Measurements from ENCODE around the gene HMOX1.
A peak's percentile ranks its signal among the peaks of the same experiment; 100 is the strongest.

Gene HMOX1

GRCh38 chr22:35375031-35375430 lies 5.9 kb upstream of the HMOX1 start:
- DNase-seq (ENCODE audit: low read depth), result no peak
- TF ChIP-seq CTCF (IDR thresholded peaks at IDR 0.05; ENCODE audit: low read depth, low read length, missing control alignments), result no peak
- H3K4me3 ChIP-seq (ENCODE audit: low read depth, low read length), result no peak overlapping the region

DNA sequence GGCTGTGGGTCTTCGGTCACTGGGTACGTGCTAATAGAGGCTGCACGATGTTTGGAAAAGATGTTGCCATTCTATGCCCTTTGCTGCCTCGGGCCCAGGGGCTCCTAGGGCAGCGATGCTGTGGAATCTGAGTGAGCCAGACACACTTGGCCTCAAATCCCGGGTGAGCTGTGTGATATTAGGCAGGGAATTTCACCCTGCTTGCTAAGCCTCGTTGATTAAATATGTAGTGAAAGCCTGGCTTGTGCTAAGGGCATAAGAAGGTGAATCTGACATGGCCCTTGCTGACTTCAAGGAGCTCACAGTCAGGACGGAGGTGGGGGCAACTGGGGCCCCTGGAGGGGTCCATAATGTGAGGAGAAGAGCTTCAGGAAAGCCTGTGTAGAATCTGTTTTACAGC lies 5.4 kb upstream of the HMOX1 start:
- H3K4me3 ChIP-seq (ENCODE audit: low read depth, low read length), result no peak overlapping the region
- no peak for DNase-seq (ENCODE audit: low read depth)
- no peak for TF ChIP-seq CTCF (IDR thresholded peaks at IDR 0.05; ENCODE audit: low read depth, low read length, missing control alignments)

DNA sequence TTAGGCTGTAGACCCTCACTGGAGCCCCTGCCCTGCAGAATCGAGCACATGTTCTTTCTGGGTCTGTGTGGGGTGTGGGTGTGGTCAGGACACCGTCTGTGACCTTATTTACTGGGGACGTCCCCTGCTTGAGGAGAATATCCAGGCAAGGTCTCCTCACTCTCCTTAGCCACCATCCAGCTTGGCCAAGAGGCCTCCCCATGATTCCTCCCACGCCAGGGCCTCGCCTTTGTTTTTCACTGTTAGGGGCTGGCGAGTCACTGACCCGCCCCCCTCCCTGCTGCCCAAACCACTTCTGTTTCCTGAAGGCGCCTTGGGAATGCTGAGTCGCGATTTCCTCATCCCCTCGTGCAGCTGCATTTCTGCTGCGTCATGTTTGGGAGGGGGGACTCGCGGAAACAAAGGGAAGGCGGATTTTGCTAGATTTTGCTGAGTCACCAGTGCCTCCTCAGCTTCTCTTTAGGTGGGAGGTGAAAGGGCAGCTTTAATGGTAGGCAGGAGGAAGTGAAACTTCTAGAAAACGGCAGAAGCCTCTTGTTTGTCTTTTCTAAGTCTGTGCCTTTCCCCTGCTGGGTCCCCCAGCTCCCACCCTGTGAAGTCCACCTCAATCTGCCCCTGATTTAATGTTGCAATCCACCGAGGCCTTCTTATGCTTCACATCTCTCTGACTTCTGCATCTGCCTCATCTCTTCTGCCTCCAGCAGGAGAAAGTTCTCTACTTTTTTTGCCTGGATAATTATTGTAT lies 4.0 kb upstream of the HMOX1 start:
- DNase-seq (ENCODE audit: low read depth), result peak; percentile 89
- TF ChIP-seq CTCF (IDR thresholded peaks at IDR 0.05; ENCODE audit: low read depth, low read length, missing control alignments), result no peak
- H3K4me3 ChIP-seq (ENCODE audit: low read depth, low read length), result peak overlapping the region; percentile 11; the same call in 1 of the 2 replicates

DNA sequence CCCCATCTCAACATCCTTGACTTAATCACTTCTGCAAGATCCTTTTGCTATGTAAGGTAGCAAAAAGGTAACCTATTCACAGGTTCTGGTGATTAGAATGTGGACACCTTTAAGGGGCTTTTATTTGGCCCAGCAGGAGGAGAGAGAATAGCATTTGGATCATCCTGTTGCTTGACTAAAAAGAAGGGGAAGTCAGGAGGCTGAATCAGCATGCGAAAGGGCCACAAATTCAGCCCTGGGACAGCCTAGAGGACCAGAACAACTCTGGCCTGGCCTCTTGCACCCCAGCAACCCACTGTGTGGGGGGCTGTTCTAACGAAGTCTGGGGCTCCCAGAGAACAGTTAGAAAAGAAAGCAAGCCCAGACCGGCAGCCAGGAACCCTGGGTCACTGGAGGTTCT lies 3.2 kb upstream of the HMOX1 start:
- DNase-seq (ENCODE audit: low read depth), result no peak
- TF ChIP-seq CTCF (IDR thresholded peaks at IDR 0.05; ENCODE audit: low read depth, low read length, missing control alignments), result no peak
- H3K4me3 ChIP-seq (ENCODE audit: low read depth, low read length), result no peak overlapping the region

DNA sequence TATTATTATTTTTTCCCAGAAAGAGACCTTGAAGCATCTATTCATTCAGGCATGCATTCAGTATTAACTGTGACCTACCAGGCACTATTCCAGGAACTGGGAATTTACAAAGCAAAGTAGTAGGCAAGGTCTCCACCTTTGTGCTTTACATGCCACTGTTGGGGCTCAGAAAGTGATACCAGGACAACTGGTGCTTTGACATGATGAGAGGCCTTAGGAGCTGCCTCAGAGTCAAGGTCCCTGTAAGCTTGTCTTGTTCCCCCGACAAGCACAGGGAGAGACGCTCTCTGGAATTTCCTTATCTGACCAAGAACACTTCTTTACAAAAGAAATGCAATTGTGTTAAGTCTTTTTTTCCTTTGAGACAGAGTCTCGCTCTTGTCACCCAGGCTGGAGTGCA lies 2.3 kb upstream of the HMOX1 start:
- H3K4me3 ChIP-seq (ENCODE audit: low read depth, low read length), result no peak overlapping the region
- DNase-seq (ENCODE audit: low read depth), result no peak
- TF ChIP-seq CTCF (IDR thresholded peaks at IDR 0.05; ENCODE audit: low read depth, low read length, missing control alignments), result no peak

DNA sequence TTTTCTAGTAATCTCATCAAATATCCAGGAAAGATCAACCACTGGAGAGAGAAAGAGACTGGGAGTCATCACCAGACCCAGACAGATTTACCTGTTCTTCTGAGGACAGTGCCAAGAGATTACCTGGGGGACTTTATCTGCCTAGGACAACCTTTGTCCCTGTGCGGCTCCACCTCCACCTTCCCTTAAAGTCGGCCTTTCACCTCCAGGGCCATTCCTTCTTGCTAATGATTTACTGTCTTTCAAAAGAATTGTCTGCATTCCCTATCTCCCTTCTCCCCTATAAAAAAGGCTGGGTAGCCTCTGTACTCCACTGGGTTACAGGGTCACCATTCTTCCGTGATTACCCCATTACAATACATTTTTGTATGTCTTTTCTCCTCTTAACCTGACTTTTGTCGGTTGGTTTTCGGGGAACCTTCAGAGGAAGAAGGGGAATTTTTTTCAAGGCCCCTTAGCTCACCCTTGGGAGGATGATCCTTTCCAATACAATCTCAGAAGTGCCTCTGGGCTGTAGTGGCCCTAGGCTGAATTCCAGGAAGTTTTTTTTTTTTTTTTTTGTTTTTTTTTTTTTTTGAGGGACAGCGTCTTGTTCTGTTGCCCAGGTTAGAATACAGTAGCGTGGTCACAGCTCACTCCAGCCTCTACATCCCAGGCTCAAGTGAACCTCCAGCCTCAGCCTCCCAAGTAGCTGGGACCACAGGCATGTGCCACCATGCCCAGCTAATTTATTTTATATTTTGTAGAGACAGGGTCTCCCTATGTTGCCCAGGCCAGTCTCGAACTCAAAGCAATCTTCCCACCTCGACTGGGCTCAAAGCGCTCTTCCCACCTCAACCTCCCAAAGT lies 1.5 kb upstream of the HMOX1 start:
- DNase-seq (ENCODE audit: low read depth), result no peak
- no peak for TF ChIP-seq CTCF (IDR thresholded peaks at IDR 0.05; ENCODE audit: low read depth, low read length, missing control alignments)
- no peak overlapping the region for H3K4me3 ChIP-seq (ENCODE audit: low read depth, low read length)

Data from GM12864 (cell line).